HepG2 (cell line): ENCODE measurements around the gene RRBP1. TPM values are rescaled to one million over a fixed set of nuclear protein-coding genes. Genes with fewer than 3 reads are reported as not detected.

Experiments used
- AHR ChIP-seq: IDR thresholded peaks from 2 replicates; pipeline ENCODE4 v1.6.1; 2018; ENCODE audit warnings: missing genetic modification reagents, missing compliant biosample characterization
- ATF3 ChIP-seq: sonication (generic); formaldehyde crosslinking; IDR thresholded peaks from 2 replicates; pipeline ENCODE4 v1.4.0; 2020; ENCODE audit warnings: missing genetic modification reagents
- BATF2 ChIP-seq: sonication (generic); formaldehyde crosslinking; IDR thresholded peaks from 2 replicates; pipeline ENCODE4 v1.8.0; 2022; ENCODE audit warnings: mild to moderate bottlenecking, missing genetic modification reagents, moderate library complexity
- ERF ChIP-seq: IDR thresholded peaks from 2 replicates; pipeline ENCODE4 v1.6.1; 2018; ENCODE audit warnings: missing biosample characterization, missing genetic modification reagents
- FOXM1 ChIP-seq: sonication (generic); formaldehyde crosslinking; IDR thresholded peaks from 2 replicates; pipeline ENCODE4 v1.5.0; 2020; ENCODE audit warnings: missing genetic modification reagents
- HNRNPH1 ChIP-seq: fragments of 200-400 bp; formaldehyde crosslinking; optimal IDR thresholded peaks from 2 replicates; pipeline ENCODE3; 2017; ENCODE audit warnings: mild to moderate bottlenecking, low read depth, low read length
- MTERF4 ChIP-seq: sonication (generic); formaldehyde crosslinking; IDR thresholded peaks from 2 replicates; pipeline ENCODE4 v1.8.0; 2023; ENCODE audit warnings: mild to moderate bottlenecking, missing genetic modification reagents
- MYC ChIP-seq: sonication (generic); formaldehyde crosslinking; IDR thresholded peaks from 2 replicates; pipeline ENCODE4 v1.9.0; 2021; ENCODE audit warnings: missing genetic modification reagents, borderline replicate concordance
- NR1H2 ChIP-seq: sonication (generic); formaldehyde crosslinking; IDR thresholded peaks from 2 replicates; pipeline ENCODE4 v1.8.1; 2022; ENCODE audit warnings: low read depth, missing genetic modification reagents, borderline replicate concordance
- PAWR ChIP-seq: sonication (generic); formaldehyde crosslinking; IDR thresholded peaks from 2 replicates; pipeline ENCODE4 v1.4.0; 2020; ENCODE audit warnings: missing genetic modification reagents, mild to moderate bottlenecking, borderline replicate concordance
- TFDP1 ChIP-seq: IDR thresholded peaks from 2 replicates; pipeline ENCODE4 v1.6.1; 2016; ENCODE audit warnings: missing compliant biosample characterization, missing genetic modification reagents, borderline replicate concordance
- TOE1 ChIP-seq: sonication (generic); formaldehyde crosslinking; IDR thresholded peaks from 2 replicates; pipeline ENCODE4 v1.4.0; 2020; ENCODE audit warnings: mild to moderate bottlenecking, missing genetic modification reagents
- XRCC5 ChIP-seq: fragments of 200-400 bp; formaldehyde crosslinking; optimal IDR thresholded peaks from 2 replicates; pipeline ENCODE3; 2017; ENCODE audit warnings: mild to moderate bottlenecking, low read length
- ZBTB33 ChIP-seq: sonication (generic); formaldehyde crosslinking; IDR thresholded peaks from 2 replicates; pipeline ENCODE4 v1.4.0; 2020; ENCODE audit warnings: missing genetic modification reagents
- ZNF142 ChIP-seq: sonication (generic); formaldehyde crosslinking; IDR thresholded peaks from 2 replicates; pipeline ENCODE4 v1.4.0; 2020; ENCODE audit warnings: missing genetic modification reagents
- ZNF670 ChIP-seq: sonication (generic); formaldehyde crosslinking; IDR thresholded peaks from 2 replicates; pipeline ENCODE4 v1.8.0; 2022; ENCODE audit warnings: mild to moderate bottlenecking, missing genetic modification reagents, borderline replicate concordance
- ZNF850 ChIP-seq: sonication (generic); formaldehyde crosslinking; conservative IDR thresholded peaks from 2 replicates; pipeline ENCODE4 v1.9.0; 2021; ENCODE audit warnings: mild to moderate bottlenecking, missing genetic modification reagents
- polyA plus RNA-seq, 8 experiments: library from polyadenylated mRNA; depleted of rRNA in 3 of 8; stranded (reverse) in 7 of 8; unstranded in 1 of 8; fragments of >200 nt; fragmentation: Illumina TruSeq in 4 of 8; extraction: Trizol in 4 of 8; gene quantifications; 2 replicates each; pipeline versions ENCODE4 v1.2.1 to v1.2.3, GENCODE V29; 2011 to 2016; ENCODE audit warnings: low read depth in 4 of 8, missing spikeins in 1 of 8, mixed read lengths in 1 of 8; ENCODE audit not compliant: insufficient read depth in 1 of 8
- total RNA-seq, 5 experiments: library from RNA; depleted of rRNA; stranded (reverse); fragments of >200 nt; fragmentation: Illumina TruSeq; extraction: Trizol; gene quantifications; 2 replicates each; pipeline ENCODE4 v1.2.3, GENCODE V29; 2016; ENCODE audit warnings: low read depth in 1 of 5

RRBP1 gene
- total and polyA plus RNA-seq, 2 of the 13 experiments (the other 11 are each of a cell fraction or from before 2014, with no cell fraction given), result 150 to 222 TPM

- TF ChIP-seq TFDP1 (CRISPR knock-in tag), result peak; percentile 20; the same call in 1 of the 2 replicates
- 0 out of 2 replicates have a peak, but pooled peaks have one; percentile 18 for TF ChIP-seq ZNF142
- no peak for TF ChIP-seq ZBTB33
- no peak for TF ChIP-seq ZNF850 (CRISPR knock-in tag)
- peak; percentile 70 for TF ChIP-seq ERF
- no peak for TF ChIP-seq HNRNPH1
- TF ChIP-seq TOE1 (CRISPR knock-in tag), result no peak
- peak; percentile 39; the same call in 1 of the 2 replicates for TF ChIP-seq AHR
- TF ChIP-seq ZNF670 (CRISPR knock-in tag), result peak; percentile 73; the same call in 1 of the 2 replicates
- TF ChIP-seq XRCC5, result peak; percentile 61
- peak; percentile 58; the same call in 1 of the 2 replicates for TF ChIP-seq MYC (CRISPR knock-in tag)
- peak; percentile 48; the same call in 1 of the 2 replicates for TF ChIP-seq PAWR (CRISPR knock-in tag)
- TF ChIP-seq NR1H2 (CRISPR knock-in tag), result no peak
- 0 out of 2 replicates have a peak, but pooled peaks have one; percentile 61 for TF ChIP-seq MTERF4 (CRISPR knock-in tag)
- no peak; the same call in 1 of the 2 replicates for TF ChIP-seq ATF3 (CRISPR knock-in tag)
- no peak for TF ChIP-seq FOXM1 (CRISPR knock-in tag)
- TF ChIP-seq BATF2 (CRISPR knock-in tag), result no peak
Measured at GRCh38 chr20:17679941-17680835, 1.9 kb downstream of the RRBP1 start (continued).
